ENCODE data around the gene PRR5L.

PRR5L gene

DNA sequence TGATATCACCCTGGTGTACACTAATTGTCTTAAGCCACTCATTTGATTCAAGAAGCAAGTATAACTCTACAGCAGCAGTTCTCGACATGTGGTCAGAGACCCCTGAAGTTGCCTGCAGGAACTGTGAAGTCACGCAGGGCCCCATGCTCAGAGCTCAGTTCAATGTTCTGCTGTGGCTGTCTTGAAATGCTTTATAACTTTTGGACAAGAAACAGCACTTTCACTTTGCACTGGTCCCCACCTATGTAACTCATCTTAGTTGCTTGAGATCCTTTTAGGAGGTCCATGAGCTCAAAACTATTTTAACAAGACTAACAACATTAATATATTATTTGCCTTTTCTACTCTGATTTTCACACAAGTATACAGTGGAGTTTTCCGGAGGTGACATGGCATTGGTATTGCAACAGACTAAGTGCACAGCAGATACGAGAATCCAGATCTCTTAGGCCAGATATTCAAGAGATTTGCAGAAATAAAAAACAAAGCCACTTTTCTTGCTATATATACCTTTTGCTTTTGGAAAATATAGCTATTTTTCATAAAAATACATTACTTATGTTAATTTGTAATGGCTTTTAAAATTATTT is 64.8 kb downstream of the PRR5L start:
- no peak overlapping the region for H3K27ac ChIP-seq (ENCODE audit: low read depth, low read length)
- no peak overlapping the region for H3K9ac ChIP-seq (ENCODE audit: low read depth, low read length)
- no peak overlapping the region for H3K4me3 ChIP-seq (ENCODE audit: low read depth, low read length)
- no peaks in the 10 kb centered on the region for H3K36me3 ChIP-seq (ENCODE audit: control insufficient read depth, insufficient read depth, low read length)
- peaks cover 17% of the 10 kb centered on the region for H3K27me3 ChIP-seq (ENCODE audit: control insufficient read depth, insufficient read depth, low read length)
- peaks cover 27% of the 10 kb centered on the region for H3K4me1 ChIP-seq (ENCODE audit: control insufficient read depth, insufficient read depth, low read length)
- H3K9me3 ChIP-seq (ENCODE audit: control insufficient read depth, insufficient read depth, low read length): no peaks in the 10 kb centered on the region

DNA sequence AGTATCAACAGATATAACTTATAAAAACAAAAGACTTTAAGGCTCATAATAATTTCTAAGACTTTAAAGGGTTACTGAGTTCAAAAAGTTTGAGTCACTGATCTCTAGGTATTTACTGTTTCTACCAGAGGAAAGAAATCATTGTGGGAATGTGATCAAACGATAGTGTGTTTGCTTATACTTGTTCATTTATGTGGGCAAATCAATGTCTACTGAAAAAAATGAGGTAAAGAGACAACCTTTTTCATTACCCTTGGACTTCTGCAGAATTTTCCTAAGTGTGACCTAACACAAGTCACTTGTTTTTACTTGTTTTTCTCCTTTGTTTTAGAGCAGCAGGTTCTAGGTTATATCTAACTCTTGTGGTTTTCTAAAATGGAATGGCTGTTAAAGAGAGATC is 65.4 kb downstream of the PRR5L start:
- Histone ChIP-seq H3K27me3 (ENCODE audit: control insufficient read depth, insufficient read depth, low read length) (peaks cover 17% of the 10 kb centered on the region), H3K9me3 (ENCODE audit: control insufficient read depth, insufficient read depth, low read length) (no peaks in the 10 kb centered on the region), H3K36me3 (ENCODE audit: control insufficient read depth, insufficient read depth, low read length) (no peaks in the 10 kb centered on the region), H3K4me1 (ENCODE audit: control insufficient read depth, insufficient read depth, low read length) (peaks cover 27% of the 10 kb centered on the region), H3K27ac (ENCODE audit: low read depth, low read length) (peak overlapping the region; percentile 90), H3K4me3 (ENCODE audit: low read depth, low read length) (peak overlapping the region; percentile 41), H3K9ac (ENCODE audit: low read depth, low read length) (peak overlapping the region; percentile 13; the same call in 1 of the 2 replicates)

DNA sequence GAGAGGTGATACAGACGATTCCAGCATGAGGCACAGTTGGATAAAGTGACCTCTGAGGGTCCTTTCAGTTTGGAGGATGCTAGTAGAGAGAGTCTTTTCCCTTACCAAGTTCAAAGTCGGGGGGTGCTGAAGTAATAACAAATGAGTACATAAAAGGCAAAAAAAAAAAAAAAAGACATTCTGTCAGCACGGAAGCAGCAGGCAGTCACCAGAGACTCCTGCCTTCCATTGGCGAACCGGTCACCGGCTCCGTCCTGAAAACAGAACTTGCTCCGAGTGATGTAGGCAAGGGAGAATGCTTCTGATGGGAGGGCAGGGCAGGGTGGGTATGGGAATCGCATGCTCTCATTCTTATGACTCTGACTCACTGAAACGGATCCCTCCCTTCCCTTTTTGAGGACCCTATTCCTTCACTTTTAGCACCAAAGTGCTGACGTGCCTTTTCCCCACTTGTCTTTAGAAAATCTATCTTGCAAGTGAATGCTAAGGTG is 65.9 kb downstream of the PRR5L start:
- H3K9ac ChIP-seq (ENCODE audit: low read depth, low read length): peak overlapping the region; percentile 13; the same call in 1 of the 2 replicates
- H3K36me3 ChIP-seq (ENCODE audit: control insufficient read depth, insufficient read depth, low read length): no peaks in the 10 kb centered on the region
- H3K4me1 ChIP-seq (ENCODE audit: control insufficient read depth, insufficient read depth, low read length): peaks cover 27% of the 10 kb centered on the region
- H3K9me3 ChIP-seq (ENCODE audit: control insufficient read depth, insufficient read depth, low read length): no peaks in the 10 kb centered on the region
- H3K4me3 ChIP-seq (ENCODE audit: low read depth, low read length): peak overlapping the region; percentile 41
- peak overlapping the region; percentile 90 for H3K27ac ChIP-seq (ENCODE audit: low read depth, low read length)
- H3K27me3 ChIP-seq (ENCODE audit: control insufficient read depth, insufficient read depth, low read length): peaks cover 17% of the 10 kb centered on the region

DNA sequence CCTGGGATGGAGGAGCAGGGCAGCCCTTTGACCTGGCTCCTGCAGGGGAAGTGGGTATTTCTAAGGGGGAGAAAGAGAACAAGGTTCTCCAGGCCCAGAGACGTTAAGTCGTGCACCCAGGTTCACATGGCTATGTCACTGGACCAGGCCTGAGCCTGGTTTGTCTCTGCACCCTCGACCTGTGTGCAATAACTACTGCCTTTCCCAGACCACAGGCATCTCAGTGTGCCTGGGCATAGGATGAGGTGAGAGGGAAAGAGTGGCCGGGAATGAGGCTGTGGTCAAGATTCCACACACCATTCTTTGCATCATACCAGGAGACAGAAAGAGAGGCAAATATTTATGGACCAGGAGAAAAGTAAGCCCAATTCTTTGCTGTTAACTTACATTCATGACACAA is 66.8 kb downstream of the PRR5L start:
- Histone ChIP-seq H3K9me3 (ENCODE audit: control insufficient read depth, insufficient read depth, low read length) (no peaks in the 10 kb centered on the region), H3K36me3 (ENCODE audit: control insufficient read depth, insufficient read depth, low read length) (no peaks in the 10 kb centered on the region), H3K4me3 (ENCODE audit: low read depth, low read length) (no peak overlapping the region), H3K27me3 (ENCODE audit: control insufficient read depth, insufficient read depth, low read length) (peaks cover 17% of the 10 kb centered on the region), H3K27ac (ENCODE audit: low read depth, low read length) (peak overlapping the region; percentile 90), H3K9ac (ENCODE audit: low read depth, low read length) (no peak overlapping the region), H3K4me1 (ENCODE audit: control insufficient read depth, insufficient read depth, low read length) (peaks cover 27% of the 10 kb centered on the region)

DNA sequence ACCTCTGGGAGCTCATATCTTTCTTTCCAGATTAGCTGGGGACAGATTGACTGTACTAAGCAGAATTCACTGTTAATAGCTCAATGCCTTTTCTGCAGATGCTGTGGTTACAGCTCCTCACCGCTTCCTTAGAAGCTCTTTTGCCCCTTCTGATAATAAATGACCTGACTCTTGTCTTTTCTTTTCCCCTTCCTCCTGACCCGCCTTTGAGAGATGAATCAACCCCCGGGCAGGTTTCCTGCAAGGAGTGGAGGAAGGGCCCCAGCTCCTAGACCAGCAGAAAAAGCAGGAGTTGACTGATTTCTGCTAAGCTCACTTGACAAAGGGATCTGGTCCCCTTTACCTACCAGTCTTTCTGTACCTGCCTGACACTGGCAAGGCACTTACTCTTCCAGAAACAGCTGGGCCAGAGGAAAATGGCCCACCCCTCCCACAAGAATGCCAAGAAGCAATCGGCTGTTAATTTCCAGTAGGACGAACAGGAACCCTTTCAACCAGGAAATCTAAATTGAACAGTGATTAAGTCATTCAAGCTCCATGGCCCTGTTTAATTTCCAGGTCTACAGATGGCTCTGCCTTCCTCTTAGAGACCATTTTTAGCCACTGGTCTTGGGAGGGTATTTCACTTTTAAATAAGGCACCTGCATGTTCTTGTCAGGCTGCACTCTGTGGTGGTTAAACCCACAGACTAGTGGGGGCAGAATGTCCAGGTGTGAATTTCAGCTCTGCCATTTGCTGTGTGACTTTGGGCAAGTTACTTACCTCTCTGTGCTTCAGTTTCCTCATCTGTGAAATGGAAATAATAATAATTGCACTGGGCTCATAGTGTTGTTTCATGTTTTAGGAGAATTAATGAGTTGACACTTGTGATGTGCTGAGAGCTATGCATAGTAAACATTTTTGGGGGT is 67.5 kb downstream of the PRR5L start:
- Histone ChIP-seq H3K27me3 (ENCODE audit: control insufficient read depth, insufficient read depth, low read length) (peaks cover 17% of the 10 kb centered on the region), H3K27ac (ENCODE audit: low read depth, low read length) (peak overlapping the region; percentile 90), H3K9me3 (ENCODE audit: control insufficient read depth, insufficient read depth, low read length) (no peaks in the 10 kb centered on the region), H3K4me1 (ENCODE audit: control insufficient read depth, insufficient read depth, low read length) (peaks cover 27% of the 10 kb centered on the region), H3K4me3 (ENCODE audit: low read depth, low read length) (no peak overlapping the region), H3K9ac (ENCODE audit: low read depth, low read length) (no peak overlapping the region), H3K36me3 (ENCODE audit: control insufficient read depth, insufficient read depth, low read length) (no peaks in the 10 kb centered on the region)

DNA sequence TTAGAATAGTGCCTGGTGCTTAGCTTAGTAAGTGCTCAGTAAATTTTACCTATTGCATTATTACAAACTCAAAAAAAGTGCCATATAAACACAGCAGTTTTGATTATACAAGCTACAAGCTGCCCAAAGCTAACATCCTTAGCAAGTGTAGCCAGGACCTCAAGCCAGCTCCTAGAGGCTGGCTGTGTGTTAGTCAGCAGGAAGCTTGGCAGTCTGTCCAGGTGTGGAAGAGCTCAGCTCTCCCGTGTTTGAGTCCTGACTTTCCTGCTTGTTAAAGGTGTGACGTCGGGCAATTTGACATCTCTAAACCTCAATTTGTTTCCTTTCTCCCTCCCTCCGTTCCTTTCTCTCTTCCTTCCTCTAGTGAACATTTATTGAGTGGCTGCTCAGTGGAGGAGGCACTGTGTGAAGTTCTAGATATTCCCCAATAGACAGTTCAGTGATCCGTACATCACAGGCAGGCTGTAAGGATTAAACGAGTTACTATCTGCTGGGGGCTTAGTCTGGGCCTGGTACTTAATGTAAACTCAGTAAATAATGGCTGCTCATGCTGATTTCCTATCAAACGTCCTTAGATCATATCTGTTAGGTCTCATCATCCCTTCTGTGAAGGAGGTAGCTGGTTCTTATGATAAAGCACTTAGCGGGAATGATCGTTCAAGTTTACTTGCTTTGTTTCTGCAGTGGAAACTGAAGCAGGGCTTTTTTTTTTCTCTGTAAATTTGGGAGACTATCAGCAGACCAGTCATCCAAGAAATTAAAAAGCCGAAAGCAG is 68.7 kb downstream of the PRR5L start:
- no peaks in the 10 kb centered on the region for H3K36me3 ChIP-seq (ENCODE audit: control insufficient read depth, insufficient read depth, low read length)
- H3K27ac ChIP-seq (ENCODE audit: low read depth, low read length): no peak overlapping the region
- peaks cover 27% of the 10 kb centered on the region for H3K4me1 ChIP-seq (ENCODE audit: control insufficient read depth, insufficient read depth, low read length)
- H3K27me3 ChIP-seq (ENCODE audit: control insufficient read depth, insufficient read depth, low read length): peaks cover 17% of the 10 kb centered on the region
- H3K4me3 ChIP-seq (ENCODE audit: low read depth, low read length): no peak overlapping the region
- no peak overlapping the region for H3K9ac ChIP-seq (ENCODE audit: low read depth, low read length)
- H3K9me3 ChIP-seq (ENCODE audit: control insufficient read depth, insufficient read depth, low read length): no peaks in the 10 kb centered on the region

DNA sequence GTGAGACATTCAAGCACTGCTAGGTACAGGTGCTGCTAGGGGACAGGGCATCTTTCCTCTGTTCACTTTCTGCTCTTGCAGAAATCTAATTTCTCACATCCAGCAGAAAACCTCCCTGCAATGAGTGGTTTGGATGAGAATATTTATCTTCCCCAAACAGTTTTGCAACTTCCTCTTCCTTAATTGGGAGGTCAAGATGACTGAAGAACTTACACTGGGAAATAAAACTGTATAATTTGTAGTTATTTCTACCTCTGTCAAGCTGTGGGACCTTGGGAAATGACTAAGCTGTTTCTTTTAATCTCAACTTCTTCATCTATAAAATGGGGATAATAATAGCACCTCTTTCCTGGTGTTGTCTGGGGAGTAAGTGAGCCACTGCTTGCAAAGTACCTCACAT is 69.8 kb downstream of the PRR5L start:
- H3K4me1 ChIP-seq (ENCODE audit: control insufficient read depth, insufficient read depth, low read length): peaks cover 27% of the 10 kb centered on the region
- no peak overlapping the region for H3K9ac ChIP-seq (ENCODE audit: low read depth, low read length)
- no peaks in the 10 kb centered on the region for H3K9me3 ChIP-seq (ENCODE audit: control insufficient read depth, insufficient read depth, low read length)
- no peak overlapping the region for H3K27ac ChIP-seq (ENCODE audit: low read depth, low read length)
- H3K36me3 ChIP-seq (ENCODE audit: control insufficient read depth, insufficient read depth, low read length): no peaks in the 10 kb centered on the region
- peaks cover 13% of the 10 kb centered on the region for H3K27me3 ChIP-seq (ENCODE audit: control insufficient read depth, insufficient read depth, low read length)
- no peak overlapping the region for H3K4me3 ChIP-seq (ENCODE audit: low read depth, low read length)

DNA sequence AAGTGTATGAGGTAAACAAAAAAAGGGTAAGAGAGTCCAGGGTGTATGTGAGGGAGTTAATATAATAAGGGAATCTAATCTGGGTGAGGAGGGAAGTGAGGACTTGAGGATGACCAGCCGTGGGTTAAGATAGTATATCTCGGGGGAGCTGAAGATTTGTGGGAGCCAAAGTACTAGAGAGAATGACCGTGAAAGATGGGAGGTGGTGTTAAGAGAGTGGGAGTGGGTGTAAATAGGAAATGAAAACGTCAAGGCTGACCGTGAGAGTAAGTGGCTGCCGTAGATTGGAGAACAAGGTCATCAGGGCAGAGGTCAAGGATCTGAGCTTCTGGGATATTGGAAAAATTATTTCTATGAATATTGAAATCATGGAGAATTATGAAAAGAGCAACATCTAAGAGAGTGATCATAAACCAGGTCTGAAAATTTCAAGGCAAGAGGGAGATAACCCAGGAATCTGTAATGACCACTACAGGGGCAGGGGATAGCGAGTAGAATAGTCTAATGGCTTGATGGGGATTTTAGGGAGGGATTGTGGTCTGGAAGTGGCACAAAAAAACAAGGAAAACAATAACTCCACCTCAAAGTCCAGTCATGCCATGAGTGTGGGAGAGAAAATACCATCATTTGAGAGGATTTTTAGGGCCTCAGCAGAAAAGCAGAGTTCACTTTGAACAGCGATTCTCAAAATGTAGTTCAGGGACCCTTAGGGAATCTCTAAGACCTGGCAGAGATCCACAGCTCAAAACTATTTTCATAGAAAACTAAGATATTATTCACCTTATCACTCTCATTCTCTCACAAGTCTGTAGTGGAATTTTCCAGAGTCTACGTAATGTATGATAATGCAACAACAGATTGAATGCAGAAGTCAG is 72.0 kb downstream of the PRR5L start:
- no peak overlapping the region for H3K9ac ChIP-seq (ENCODE audit: low read depth, low read length)
- no peaks in the 10 kb centered on the region for H3K9me3 ChIP-seq (ENCODE audit: control insufficient read depth, insufficient read depth, low read length)
- H3K27ac ChIP-seq (ENCODE audit: low read depth, low read length): no peak overlapping the region
- H3K4me1 ChIP-seq (ENCODE audit: control insufficient read depth, insufficient read depth, low read length): peaks cover 10% of the 10 kb centered on the region
- no peaks in the 10 kb centered on the region for H3K36me3 ChIP-seq (ENCODE audit: control insufficient read depth, insufficient read depth, low read length)
- H3K27me3 ChIP-seq (ENCODE audit: control insufficient read depth, insufficient read depth, low read length): no peaks in the 10 kb centered on the region
- no peak overlapping the region for H3K4me3 ChIP-seq (ENCODE audit: low read depth, low read length)

DNA sequence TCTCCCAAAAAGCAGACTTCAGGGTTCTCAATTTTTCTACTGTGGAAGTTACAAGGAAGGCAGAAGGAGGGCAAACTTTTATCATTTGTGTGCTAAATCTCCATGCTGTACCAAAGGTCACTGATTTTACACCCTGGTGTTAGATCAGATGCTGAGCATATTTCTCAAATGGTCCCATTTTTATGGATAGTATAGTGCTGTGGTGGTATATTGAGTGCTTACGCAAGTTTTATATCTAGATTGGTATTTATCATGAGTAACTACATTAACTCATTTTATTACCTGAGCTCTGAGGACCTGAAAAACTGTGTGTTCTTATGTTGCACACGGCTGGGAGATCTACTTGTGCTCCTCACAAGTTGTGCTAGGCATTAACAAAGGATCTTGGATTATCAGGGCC is 75.1 kb downstream of the PRR5L start:
- Histone ChIP-seq H3K9me3 (ENCODE audit: control insufficient read depth, insufficient read depth, low read length) (no peaks in the 10 kb centered on the region), H3K9ac (ENCODE audit: low read depth, low read length) (no peak overlapping the region), H3K4me1 (ENCODE audit: control insufficient read depth, insufficient read depth, low read length) (peaks cover 5% of the 10 kb centered on the region; the same call in 1 of the 2 replicates), H3K36me3 (ENCODE audit: control insufficient read depth, insufficient read depth, low read length) (no peaks in the 10 kb centered on the region), H3K4me3 (ENCODE audit: low read depth, low read length) (no peak overlapping the region), H3K27me3 (ENCODE audit: control insufficient read depth, insufficient read depth, low read length) (peaks cover 10% of the 10 kb centered on the region), H3K27ac (ENCODE audit: low read depth, low read length) (no peak overlapping the region)

DNA sequence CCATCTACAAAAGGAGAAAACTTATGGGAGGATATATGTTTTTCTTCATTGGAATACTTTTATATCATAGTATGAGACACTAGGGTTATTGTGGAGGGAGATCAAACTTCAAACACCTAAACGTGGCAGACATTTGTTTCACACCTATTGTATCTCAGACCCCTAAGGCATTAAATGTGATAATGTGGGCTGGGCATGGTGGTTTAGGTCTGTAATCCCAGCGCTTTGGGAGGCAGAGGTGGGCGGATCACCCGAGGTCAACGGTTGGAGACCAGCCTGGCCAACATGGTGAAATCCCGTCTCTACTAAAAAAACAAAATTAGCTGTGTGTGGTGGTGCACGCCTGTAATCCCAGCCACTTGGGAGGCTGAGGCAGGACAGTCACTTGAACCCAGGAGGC is 75.5 kb downstream of the PRR5L start:
- H3K27ac ChIP-seq (ENCODE audit: low read depth, low read length): no peak overlapping the region
- no peaks in the 10 kb centered on the region for H3K36me3 ChIP-seq (ENCODE audit: control insufficient read depth, insufficient read depth, low read length)
- peaks cover 5% of the 10 kb centered on the region; the same call in 1 of the 2 replicates for H3K4me1 ChIP-seq (ENCODE audit: control insufficient read depth, insufficient read depth, low read length)
- H3K27me3 ChIP-seq (ENCODE audit: control insufficient read depth, insufficient read depth, low read length): peaks cover 14% of the 10 kb centered on the region
- no peak overlapping the region for H3K9ac ChIP-seq (ENCODE audit: low read depth, low read length)
- H3K9me3 ChIP-seq (ENCODE audit: control insufficient read depth, insufficient read depth, low read length): no peaks in the 10 kb centered on the region
- no peak overlapping the region for H3K4me3 ChIP-seq (ENCODE audit: low read depth, low read length)
